Endodermal cell (in vitro differentiated cells): ENCODE measurements around the gene FBXO48. TPM values are rescaled to one million over a fixed set of nuclear protein-coding genes. Genes with fewer than 3 reads are reported as not detected.

ENCODE experiments used
- DNase-seq: peaks from one replicate; pipeline ENCODE4 v3.0.0-alpha.2; 2017
- H3K27ac ChIP-seq: 2 replicates; pipeline ENCODE4 v1.5.1; 2013; ENCODE audit warnings: mild to moderate bottlenecking, low read depth, low read length, moderate library complexity
- H3K27me3 ChIP-seq: 2 replicates; pipeline ENCODE4 v1.6.1; 2013; ENCODE audit warnings: mild to moderate bottlenecking, low read length, moderate library complexity; ENCODE audit not compliant: insufficient read depth, control insufficient read depth, poor library complexity, severe bottlenecking
- H3K36me3 ChIP-seq: 2 replicates; pipeline ENCODE4 v1.7.0; 2013; ENCODE audit warnings: mild to moderate bottlenecking, low read length, moderate library complexity; ENCODE audit not compliant: control insufficient read depth, insufficient read depth
- H3K4me1 ChIP-seq: one replicate; pipeline ENCODE4 v1.7.0; 2013; ENCODE audit warnings: low read length; ENCODE audit not compliant: control insufficient read depth, insufficient read depth
- H3K4me3 ChIP-seq: 2 replicates; pipeline ENCODE4 v1.5.1; 2013; ENCODE audit warnings: mild to moderate bottlenecking, low read length, moderate library complexity
- H3K9ac ChIP-seq: 2 replicates; pipeline ENCODE4 v1.6.1; 2013; ENCODE audit warnings: mild to moderate bottlenecking, low read length, moderate library complexity; ENCODE audit not compliant: poor library complexity, severe bottlenecking; ENCODE audit errors: extremely low read depth
- H3K9me3 ChIP-seq: 2 replicates; pipeline ENCODE4 v1.6.1; 2013; ENCODE audit warnings: mild to moderate bottlenecking, low read length, moderate library complexity; ENCODE audit not compliant: control insufficient read depth
- H3K27ac Mint-ChIP-seq: 2 replicates; pipeline ENCODE4 v1.8.0; 2020; ENCODE audit warnings: mixed read lengths
- H3K27me3 Mint-ChIP-seq: 2 replicates; pipeline ENCODE4 v1.8.0; 2021; ENCODE audit warnings: mild to moderate bottlenecking, mixed read lengths; ENCODE audit not compliant: insufficient read depth
- H3K36me3 Mint-ChIP-seq: 2 replicates; pipeline ENCODE4 v1.8.0; 2020; ENCODE audit warnings: low read depth, mixed read lengths
- H3K4me1 Mint-ChIP-seq: 2 replicates; pipeline ENCODE4 v1.8.0; 2020; ENCODE audit warnings: mixed read lengths
- H3K4me3 Mint-ChIP-seq: 2 replicates; pipeline ENCODE4 v1.8.0; 2020; ENCODE audit warnings: mild to moderate bottlenecking, moderate library complexity, mixed read lengths
- H3K9me3 Mint-ChIP-seq: 2 replicates; pipeline ENCODE4 v1.8.0; 2020; ENCODE audit warnings: mild to moderate bottlenecking, mixed read lengths
- WGBS, 2 experiments: methylation state at CpG; one replicate each; pipeline versions ENCODE4 v1.1.5 to v1.1.7; 2013; ENCODE audit warnings: missing lambda C conversion rate in 2 of 2, mixed read lengths in 1 of 2; ENCODE audit not compliant: insufficient coverage in 1 of 2, insufficient read length in 1 of 2; 5-methylcytosine and 5-hydroxymethylcytosine counted together
- total RNA-seq, 2 donors: library from RNA; stranded (reverse); fragmentation: NEBNext Ultra II Directional in 1 of 2; extraction: Animal tissue kit (Norgen Biotek cat#: 25700) in 1 of 2; gene quantifications; 2 replicates in 1 of 2; 3 replicates in 1 of 2; pipeline ENCODE4 v1.2.1, GENCODE V29; 2021
- TF ChIP-seq, protein P1 (sequence below): fragments of 200-600 bp; sonication (generic); conservative IDR thresholded peaks from 2 replicates; pipeline ENCODE4 v1.5.0; 2021; ENCODE audit warnings: antibody characterized with exemption, mild to moderate bottlenecking

Gene FBXO48
- total RNA-seq, 2 donors from 2014 or later = 1.3 to 1.5 TPM

- DNase-seq = no peak
- Histone ChIP-seq H3K4me3 (no peak overlapping the region), H3K36me3 (no peaks in the 10 kb centered on the region), H3K27me3 (no peaks in the 10 kb centered on the region), H3K27ac (no peak overlapping the region), H3K4me1 (peaks cover 8% of the 10 kb centered on the region), H3K9ac (no peak overlapping the region), H3K9me3 (peaks cover 8% of the 10 kb centered on the region)
- H3K9me3 Mint-ChIP-seq = peaks cover 9% of the 10 kb centered on the region
- TF ChIP-seq, protein P1, sequence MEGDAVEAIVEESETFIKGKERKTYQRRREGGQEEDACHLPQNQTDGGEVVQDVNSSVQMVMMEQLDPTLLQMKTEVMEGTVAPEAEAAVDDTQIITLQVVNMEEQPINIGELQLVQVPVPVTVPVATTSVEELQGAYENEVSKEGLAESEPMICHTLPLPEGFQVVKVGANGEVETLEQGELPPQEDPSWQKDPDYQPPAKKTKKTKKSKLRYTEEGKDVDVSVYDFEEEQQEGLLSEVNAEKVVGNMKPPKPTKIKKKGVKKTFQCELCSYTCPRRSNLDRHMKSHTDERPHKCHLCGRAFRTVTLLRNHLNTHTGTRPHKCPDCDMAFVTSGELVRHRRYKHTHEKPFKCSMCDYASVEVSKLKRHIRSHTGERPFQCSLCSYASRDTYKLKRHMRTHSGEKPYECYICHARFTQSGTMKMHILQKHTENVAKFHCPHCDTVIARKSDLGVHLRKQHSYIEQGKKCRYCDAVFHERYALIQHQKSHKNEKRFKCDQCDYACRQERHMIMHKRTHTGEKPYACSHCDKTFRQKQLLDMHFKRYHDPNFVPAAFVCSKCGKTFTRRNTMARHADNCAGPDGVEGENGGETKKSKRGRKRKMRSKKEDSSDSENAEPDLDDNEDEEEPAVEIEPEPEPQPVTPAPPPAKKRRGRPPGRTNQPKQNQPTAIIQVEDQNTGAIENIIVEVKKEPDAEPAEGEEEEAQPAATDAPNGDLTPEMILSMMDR = no peak
- peaks cover 9% of the 10 kb centered on the region for H3K36me3 Mint-ChIP-seq
- H3K4me3 Mint-ChIP-seq = no peak overlapping the region
- H3K27me3 Mint-ChIP-seq = no peaks in the 10 kb centered on the region
- no peak overlapping the region for H3K27ac Mint-ChIP-seq
- WGBS, 2 experiments = 100% methylated on average over 1 of the region's 1 CpG; no CpG with 5 or more reads in 1 of the 2 experiments
- H3K4me1 Mint-ChIP-seq = peaks cover 35% of the 10 kb centered on the region
Observed at GRCh38 chr2:68476454-68476853, 9.4 kb upstream of the FBXO48 start.

DNA sequence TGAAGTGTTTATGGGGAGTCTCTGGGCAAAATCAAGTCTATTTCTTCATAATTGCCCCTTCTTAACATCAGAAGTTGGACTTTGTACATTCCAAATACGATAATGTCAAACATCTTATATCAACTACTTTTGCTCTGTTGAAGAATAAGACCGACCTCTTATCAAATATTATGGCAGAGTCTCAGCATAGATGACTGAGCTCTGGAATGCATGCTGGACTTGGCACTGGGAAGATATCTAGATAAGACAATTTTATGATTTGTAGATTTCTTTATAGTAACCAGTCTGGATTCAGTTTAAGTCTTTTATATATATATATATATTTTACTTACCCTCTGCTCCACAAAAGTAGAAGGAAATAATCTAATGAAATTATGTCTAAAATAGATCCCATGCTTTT, 8.5 kb upstream of the FBXO48 start:
- Mint-ChIP-seq H3K27ac (no peak overlapping the region), H3K36me3 (peaks cover 3% of the 10 kb centered on the region), H3K4me1 (peaks cover 43% of the 10 kb centered on the region), H3K27me3 (no peaks in the 10 kb centered on the region), H3K9me3 (peaks cover 9% of the 10 kb centered on the region), H3K4me3 (no peak overlapping the region)
- TF ChIP-seq, protein P1 = no peak
- WGBS, 2 experiments = 98% methylated on average over 2 of the region's 2 CpGs; no CpG with 5 or more reads in 1 of the 2 experiments
- no peaks in the 10 kb centered on the region for H3K36me3 ChIP-seq
- no peak overlapping the region for H3K4me3 ChIP-seq
- H3K27me3 ChIP-seq = no peaks in the 10 kb centered on the region
- peaks cover 2% of the 10 kb centered on the region for H3K9me3 ChIP-seq
- no peak overlapping the region for H3K9ac ChIP-seq
- no peak for DNase-seq
- no peak overlapping the region for H3K27ac ChIP-seq
- peaks cover 10% of the 10 kb centered on the region for H3K4me1 ChIP-seq

- TF ChIP-seq, protein P1 = no peak
- H3K4me1 ChIP-seq = peaks cover 10% of the 10 kb centered on the region
- Mint-ChIP-seq H3K4me3 (no peak overlapping the region), H3K9me3 (peaks cover 9% of the 10 kb centered on the region), H3K4me1 (peaks cover 46% of the 10 kb centered on the region), H3K27ac (no peak overlapping the region), H3K27me3 (no peaks in the 10 kb centered on the region), H3K36me3 (peaks cover 3% of the 10 kb centered on the region)
- no peak overlapping the region for H3K4me3 ChIP-seq
- H3K9me3 ChIP-seq = no peaks in the 10 kb centered on the region
- no peak overlapping the region for H3K27ac ChIP-seq
- no peaks in the 10 kb centered on the region for H3K36me3 ChIP-seq
- no peak overlapping the region for H3K9ac ChIP-seq
- DNase-seq = no peak
- no peaks in the 10 kb centered on the region for H3K27me3 ChIP-seq
Observed at GRCh38 chr2:68475110-68475509, 8.0 kb upstream of the FBXO48 start.
